HL-60 (cell line): Measurements from ENCODE around the gene CCDC198.
A peak's percentile ranks its signal among the peaks of the same experiment; 100 is the strongest.

Experiments used
- DNase-seq, 2 experiments: peaks; one replicate each; pipeline ENCODE4 v3.0.0-alpha.2; 2010 to 2020; ENCODE audit warnings: low read depth in 1 of 2, low spot score in 1 of 2
- H3K27ac ChIP-seq: fragments of 250-450 bp; sonication (Bioruptor Pico); replicated peaks from 2 replicates; pipeline ENCODE4 v1.5.1; 2020; ENCODE audit warnings: mild to moderate bottlenecking, moderate library complexity
- H3K27me3 ChIP-seq: fragments of 250-450 bp; sonication (Bioruptor Pico); 2 replicates; pipeline ENCODE4 v1.5.1; 2021; ENCODE audit warnings: mild to moderate bottlenecking, moderate library complexity; ENCODE audit not compliant: insufficient read depth, poor library complexity, severe bottlenecking
- H3K4me3 ChIP-seq: replicated peaks from 2 replicates; pipeline ENCODE4 v1.5.1; 2011; ENCODE audit warnings: mild to moderate bottlenecking, control low read depth, low read length; ENCODE audit not compliant: insufficient read depth
- CTCF ChIP-seq: IDR thresholded peaks from one replicate; pipeline ENCODE4 v1.5.1; 2011; ENCODE audit warnings: low read length, control low read depth, inconsistent platforms; ENCODE audit not compliant: insufficient read depth
- GABPA ChIP-seq: IDR thresholded peaks from 2 replicates; pipeline ENCODE4 v1.6.1; 2012; ENCODE audit warnings: low read depth
- POLR2AphosphoS5 ChIP-seq: IDR thresholded peaks from 2 replicates; pipeline ENCODE4 v1.6.1; 2012; ENCODE audit warnings: low read depth
- REST ChIP-seq: IDR thresholded peaks from 2 replicates; pipeline ENCODE4 v1.6.1; 2012; ENCODE audit warnings: low read depth; ENCODE audit not compliant: insufficient replicate concordance
- SPI1 ChIP-seq: IDR thresholded peaks from 2 replicates; pipeline ENCODE4 v1.6.1; 2012; ENCODE audit warnings: low read depth, mild to moderate bottlenecking, borderline replicate concordance
- long read RNA-seq: library from polyadenylated mRNA; unstranded; transcript quantifications from one replicate; pipeline ENCODE4 v2.0.0, GENCODE V29; 2020

Gene CCDC198, protein sequence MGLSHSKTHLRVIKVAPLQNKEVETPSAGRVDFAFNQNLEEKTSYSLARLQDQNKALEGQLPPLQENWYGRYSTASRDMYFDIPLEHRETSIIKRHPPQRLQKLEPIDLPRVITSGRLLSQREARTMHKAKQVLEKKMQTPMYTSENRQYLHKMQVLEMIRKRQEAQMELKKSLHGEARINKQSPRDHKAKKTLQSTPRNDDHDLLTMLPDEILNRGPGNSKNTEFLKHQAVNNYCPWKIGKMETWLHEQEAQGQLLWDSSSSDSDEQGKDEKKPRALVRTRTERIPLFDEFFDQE
- long read RNA-seq, result 0 reads

GRCh38 chr14:57493467-57494181, at the start of gene CCDC198:
Gene CCDC198 (minus strand): TSS chr14:57493857. CDS start chr14:57493715, 142 bp downstream.
- no peak for TF ChIP-seq SPI1
- no peak for TF ChIP-seq REST
- no peak for TF ChIP-seq POLR2AphosphoS5
- TF ChIP-seq CTCF, result no peak
- no peak for TF ChIP-seq GABPA
- no peak within 1 kb of the TSS for H3K27ac ChIP-seq
- DNase-seq, result no peak
- no peak within 1 kb of the TSS for H3K4me3 ChIP-seq
- peaks cover 3% of the 10 kb centered on the region for H3K27me3 ChIP-seq

DNA sequence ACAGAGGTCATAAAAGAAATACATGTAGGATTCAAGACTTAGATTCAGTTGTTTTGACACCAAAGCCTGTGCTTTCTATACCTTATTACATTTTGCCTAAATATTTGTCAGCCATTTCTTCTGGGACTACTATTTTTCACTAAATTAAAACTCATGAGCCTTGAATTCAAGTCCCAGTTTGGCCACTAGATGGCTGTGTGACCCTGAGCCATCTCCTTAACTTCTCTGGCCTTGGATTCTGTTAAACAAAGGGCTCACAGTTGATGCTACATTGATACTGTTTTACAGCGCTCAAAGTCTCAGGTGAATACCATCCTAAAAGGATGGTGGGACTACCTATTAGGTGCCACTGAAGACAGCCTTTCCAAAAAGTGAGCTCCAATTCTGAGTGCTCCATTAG, 39.6 kb upstream of the CCDC198 start:
- H3K27ac ChIP-seq, result no peak overlapping the region
- TF ChIP-seq REST, result no peak
- no peak for TF ChIP-seq CTCF
- TF ChIP-seq POLR2AphosphoS5, result no peak
- TF ChIP-seq SPI1, result no peak
- TF ChIP-seq GABPA, result no peak
- no peak overlapping the region for H3K4me3 ChIP-seq
- peak in 1 of 2 experiments; percentile 2 for DNase-seq
- H3K27me3 ChIP-seq, result no peaks in the 10 kb centered on the region

GRCh38 chr14:57530571-57530970, 36.9 kb upstream of the CCDC198 start:
- H3K27ac ChIP-seq, result no peak overlapping the region
- no peaks in the 10 kb centered on the region for H3K27me3 ChIP-seq
- TF ChIP-seq REST (no peak), CTCF (no peak), GABPA (no peak), SPI1 (no peak), POLR2AphosphoS5 (no peak)
- no peak for DNase-seq
- no peak overlapping the region for H3K4me3 ChIP-seq
